Activated CD4-positive, alpha-beta T cell treated with anti-CD3 and anti-CD28 coated beads for 48 hours (primary cell): ENCODE results near the gene PCSK2.

Source experiments
- DNase-seq: peaks from one replicate; pipeline ENCODE4 v3.0.0-alpha.2; 2020

Gene PCSK2

DNA sequence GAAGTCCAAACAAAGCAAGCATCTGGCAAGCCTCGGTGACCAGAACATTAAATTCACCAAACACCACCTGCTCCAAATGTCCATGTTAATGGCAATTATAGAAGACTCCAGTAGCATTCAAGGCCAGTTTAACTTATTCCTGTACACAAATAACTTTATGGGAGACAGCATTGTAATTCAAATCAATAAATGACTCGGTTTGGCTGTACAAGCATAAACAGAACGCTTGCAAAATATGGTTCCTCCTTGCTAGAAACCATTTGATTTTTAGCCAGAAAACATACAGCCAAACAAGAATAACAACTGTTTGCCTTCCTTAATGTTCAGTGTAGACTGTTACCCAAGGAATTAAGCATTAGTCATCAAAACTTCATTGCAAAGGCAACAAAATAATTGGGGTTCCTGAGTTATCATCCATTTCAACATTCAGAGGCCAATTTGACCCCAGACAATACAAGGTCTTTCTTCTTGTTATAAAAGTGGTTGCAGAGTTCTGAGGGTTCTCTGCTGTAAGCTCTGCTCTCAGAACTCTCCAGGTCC is 179.3 kb downstream of the PCSK2 start:
- DNase-seq: no peak

DNA sequence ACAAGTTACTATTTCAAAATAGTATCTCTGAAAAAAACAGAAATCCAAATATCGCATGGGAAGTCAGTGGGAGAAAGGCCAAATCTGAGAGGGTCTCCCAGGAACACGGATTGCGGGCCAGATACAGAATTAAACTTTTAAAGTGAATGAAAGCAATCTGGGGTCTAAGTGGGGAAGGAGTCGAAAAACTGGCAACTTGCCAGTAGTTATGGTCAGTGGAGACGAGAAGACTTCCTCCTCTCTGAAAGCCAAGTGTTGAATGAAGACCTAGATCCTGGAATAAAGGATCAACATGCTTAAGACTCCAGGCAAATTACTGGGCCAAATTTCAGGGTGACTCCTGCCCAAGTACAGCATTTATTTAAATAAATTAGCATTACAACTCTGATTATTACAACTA is 180.7 kb downstream of the PCSK2 start:
- DNase-seq: no peak

DNA sequence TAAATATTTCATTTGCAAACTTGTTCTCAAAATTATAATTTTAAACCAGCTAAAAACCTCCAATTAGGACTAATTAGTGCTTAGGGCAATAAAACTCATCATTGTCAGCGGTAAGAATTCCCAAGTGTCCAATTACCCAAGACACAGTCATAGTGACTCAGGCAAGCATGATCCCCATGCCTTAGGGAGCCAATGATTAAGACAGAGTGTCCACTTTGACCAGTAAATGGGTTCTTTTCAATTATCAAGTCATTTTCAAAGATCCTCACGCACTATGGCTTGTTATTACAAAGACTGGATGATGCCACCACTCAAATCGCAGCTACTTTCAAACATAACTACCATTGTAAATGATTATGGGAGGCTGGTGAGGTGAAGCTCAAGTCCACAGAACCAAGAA is 190.4 kb downstream of the PCSK2 start:
- no peak for DNase-seq

DNA sequence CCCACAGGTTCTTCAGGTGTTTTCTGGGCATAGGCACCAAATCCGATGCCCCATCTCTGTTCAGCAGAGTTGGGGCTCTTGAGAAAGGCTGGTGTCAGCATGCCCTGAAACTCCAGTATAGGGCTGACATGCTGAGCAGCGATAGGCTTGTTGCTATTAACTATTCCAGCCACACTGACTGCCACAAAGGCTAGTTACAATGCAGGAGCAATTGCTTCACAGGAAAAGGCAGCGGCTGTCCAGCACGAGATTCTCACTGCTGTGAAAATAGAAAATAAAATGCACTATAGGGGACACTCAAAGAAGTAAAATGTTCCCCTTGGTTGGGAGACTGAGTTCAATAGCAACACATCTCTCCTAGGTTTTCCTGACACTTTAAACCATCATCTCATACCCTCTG is 191.9 kb downstream of the PCSK2 start:
- DNase-seq: no peak

DNA sequence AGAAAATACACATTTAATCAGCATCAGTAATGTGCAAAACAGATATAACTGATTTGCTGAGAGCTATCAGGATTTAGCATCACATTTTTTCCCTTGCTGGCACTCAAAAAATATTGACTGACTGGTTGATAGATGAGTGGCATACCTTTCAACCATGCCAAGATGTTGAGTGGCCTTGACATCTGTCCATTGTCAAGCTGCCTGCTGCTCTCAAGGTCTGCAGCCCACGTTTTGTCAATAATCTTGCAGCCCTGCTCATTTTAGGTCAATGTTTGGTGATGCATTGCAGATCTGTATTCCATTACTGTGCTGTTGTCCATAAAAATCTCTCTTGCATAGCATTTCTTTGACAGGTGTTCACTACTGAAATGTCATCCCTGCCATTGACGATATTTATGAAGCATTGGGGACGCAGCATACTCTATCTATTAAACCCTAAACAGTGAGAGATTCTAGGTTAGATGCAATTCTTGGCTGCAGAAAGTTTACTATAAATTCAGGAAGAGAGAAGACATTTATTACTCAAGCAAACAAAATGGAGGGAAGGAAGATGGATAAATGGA is 192.7 kb downstream of the PCSK2 start:
- DNase-seq: no peak

DNA sequence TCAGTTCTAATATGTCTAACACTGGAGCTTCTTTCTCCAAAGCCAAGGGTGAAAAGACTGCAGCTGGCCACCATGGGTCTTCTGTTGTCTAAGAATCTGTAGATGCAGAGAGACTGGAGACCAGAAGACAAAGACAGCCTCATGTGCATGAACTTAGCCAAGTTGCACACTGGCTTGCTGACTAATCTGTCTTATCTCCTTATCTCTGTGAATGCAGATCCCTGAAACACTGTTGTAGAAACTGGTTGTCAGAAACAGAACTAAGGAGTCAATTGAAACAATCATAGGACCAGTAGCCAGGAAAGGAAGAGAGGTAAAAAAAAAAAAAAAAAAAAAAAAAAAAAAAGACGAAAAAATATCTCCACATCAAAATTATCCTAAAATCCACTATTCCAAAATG is 194.7 kb downstream of the PCSK2 start:
- no peak for DNase-seq

DNA sequence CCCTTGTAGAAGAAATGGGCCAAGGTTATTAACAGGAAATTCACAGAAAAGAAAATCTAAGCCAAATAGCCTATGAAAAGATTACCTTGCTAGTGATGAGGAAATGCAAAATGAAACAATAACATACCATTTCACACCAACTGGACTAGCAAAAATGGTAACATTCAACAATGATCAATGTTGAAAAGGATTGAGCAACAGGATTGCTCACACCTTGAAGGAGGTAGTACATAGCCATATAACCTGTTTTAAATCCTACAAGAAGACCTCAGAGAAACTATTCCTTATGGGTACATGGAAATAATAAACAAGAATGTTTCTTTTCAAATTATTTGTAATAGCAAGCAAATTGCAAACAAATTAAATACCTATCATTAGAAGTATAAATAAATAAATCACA is 196.9 kb downstream of the PCSK2 start:
- DNase-seq: no peak

DNA sequence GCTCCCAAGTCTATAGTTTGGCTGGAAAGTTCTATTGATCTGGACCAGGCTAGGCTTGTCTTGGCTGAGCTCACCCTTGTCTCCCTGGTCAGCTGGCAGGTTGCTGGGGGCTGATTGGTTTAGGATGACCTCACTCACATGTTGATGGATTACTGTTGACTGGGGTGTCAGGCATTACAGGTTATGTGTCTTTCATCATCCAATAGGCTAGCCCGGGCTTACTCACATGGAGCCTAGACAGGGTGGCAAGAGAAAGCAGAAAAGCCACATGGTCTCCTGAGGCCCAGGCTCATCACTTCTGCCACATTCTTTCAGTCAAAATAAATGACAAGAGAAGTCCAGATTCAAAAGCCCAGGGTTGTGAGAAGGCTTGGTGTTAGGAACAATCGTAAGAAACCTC is 200.8 kb downstream of the PCSK2 start:
- DNase-seq: no peak

DNA sequence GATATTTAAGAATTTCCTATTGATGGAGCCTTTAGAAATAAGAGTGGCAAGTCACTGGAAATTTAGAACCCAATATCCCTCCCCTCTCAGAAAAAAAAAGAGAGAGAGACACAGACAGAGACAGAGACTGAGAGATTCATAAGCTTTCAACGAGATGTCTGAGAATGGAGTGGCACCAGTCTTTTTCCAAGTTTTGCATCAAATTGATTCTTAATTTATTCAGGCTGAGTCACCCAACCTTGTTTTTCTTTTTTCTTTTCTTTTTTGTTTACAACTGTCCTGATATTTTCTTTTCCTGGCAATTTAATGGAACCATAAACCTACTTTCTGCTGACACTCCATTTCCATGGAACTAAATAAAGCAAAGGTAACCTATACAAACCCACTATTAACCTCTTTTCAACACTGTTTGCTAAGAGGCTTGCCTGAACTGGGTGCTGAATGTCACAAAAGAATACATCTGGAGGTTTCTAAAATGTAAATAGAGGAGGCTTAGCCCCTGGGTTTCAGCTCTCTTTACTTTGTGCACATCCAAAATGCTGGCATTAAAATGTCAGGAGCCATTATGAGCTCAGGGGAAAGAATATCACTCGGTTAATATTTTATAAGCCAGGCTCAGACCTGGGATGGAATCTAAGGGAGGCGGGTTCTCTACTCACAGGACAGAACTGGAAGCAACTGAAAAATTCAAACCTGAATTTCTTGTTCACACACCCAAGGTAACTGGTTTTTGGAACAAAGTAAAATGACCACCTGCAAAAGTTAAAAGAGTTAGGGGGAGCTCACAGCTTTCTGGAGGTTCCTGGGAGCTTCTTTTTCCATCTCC is 203.5 kb downstream of the PCSK2 start:
- DNase-seq: no peak

DNA sequence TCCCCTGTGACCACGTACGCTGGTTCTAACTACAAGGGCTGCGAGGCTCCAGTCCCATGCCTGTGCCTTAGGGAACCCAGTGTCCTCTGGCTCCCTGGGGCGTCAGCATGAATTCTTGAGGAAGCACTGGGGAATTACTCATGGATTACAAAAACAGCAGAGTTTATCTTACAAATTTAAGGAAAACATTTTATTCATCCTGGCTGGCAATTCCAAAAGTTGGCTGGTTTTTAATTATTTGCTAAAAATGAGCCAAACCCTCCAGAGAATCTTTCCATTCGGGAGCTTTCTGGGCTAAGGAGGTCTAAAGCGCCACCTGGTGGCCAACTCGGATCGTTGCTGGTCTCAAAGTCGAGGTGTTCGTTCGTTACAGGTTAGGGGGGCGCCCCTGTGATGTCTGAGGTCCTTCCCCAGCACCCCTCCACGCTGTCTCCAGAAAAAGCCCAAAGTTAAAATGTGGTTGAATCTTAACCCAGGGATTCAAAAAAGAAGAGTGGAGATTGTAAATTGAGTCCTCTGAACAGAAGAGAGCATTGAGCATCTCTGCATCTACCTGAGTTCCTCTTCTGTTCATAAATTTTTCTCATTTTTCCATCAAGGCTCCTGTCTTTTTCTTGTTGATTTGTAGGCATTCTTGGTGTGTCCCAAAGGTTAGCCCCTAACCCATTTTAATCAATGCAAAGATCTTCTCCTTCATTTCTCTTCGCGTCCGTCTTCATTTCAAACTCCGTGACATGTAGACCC is 205.0 kb downstream of the PCSK2 start:
- peak; percentile 64 for DNase-seq

DNA sequence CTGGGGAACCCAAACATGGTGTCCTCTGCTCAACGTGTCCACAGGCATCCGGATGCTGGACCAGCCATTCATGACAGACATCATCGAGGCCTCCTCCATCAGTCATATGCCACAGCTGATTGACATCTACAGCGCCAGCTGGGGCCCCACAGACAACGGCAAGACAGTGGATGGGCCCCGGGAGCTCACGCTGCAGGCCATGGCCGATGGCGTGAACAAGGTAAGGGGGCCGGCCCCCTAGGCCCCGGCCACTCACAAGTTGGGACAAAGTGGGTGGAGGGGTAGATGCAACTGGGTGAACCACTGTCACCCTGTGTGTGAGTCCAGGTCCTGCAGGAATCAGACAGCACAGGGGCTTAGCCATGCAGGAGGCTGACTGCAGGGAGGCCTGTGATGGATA is 209.8 kb downstream of the PCSK2 start:
- DNase-seq: no peak

DNA sequence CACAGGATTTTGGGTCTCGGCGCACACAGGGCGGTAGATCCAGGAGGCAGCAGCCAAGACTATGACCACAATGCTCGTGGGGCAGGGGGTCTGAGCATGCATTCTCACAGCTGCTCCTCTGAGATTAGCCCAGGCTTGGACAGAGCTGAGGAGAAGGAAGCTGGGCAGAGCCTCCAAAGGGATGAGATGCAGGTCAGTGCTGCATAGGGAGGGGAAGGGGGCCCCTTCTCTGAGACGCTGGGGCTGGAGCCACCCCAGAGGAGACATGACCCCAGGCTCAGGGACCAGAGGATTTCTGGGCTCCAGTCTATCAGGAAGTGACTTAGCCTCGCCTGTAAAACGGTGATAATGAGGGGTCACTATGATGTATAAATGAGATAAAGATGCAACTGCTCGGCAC is 210.4 kb downstream of the PCSK2 start:
- no peak for DNase-seq

DNA sequence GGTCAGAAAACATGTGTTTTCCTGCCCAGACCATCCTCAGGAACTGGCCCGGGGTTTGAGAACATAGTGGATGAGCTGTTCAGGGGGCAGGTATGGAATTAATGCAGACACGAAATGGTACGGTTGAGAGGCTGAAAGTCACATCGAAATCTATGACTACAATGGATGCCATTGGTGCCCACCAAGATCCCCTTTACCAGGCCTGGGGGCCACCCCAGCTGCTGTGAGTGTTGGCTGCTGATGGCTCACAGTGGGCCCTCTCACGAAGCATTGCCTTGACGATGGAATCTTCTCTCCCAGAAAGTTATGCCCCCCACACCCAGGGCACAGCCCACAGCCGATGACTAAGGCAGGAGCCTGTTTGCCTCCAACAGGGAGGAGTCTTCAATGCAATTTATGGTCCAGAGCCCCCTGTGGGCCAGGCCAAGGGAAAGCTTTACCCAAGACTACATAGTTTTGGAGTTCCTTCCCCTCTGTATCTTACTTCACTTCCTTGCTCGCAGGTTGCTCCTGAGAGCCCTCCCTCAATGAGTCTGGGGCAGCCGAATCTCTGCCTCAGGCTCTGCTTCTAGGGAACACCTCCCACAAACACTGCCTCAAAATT is 211.7 kb downstream of the PCSK2 start:
- DNase-seq: no peak

DNA sequence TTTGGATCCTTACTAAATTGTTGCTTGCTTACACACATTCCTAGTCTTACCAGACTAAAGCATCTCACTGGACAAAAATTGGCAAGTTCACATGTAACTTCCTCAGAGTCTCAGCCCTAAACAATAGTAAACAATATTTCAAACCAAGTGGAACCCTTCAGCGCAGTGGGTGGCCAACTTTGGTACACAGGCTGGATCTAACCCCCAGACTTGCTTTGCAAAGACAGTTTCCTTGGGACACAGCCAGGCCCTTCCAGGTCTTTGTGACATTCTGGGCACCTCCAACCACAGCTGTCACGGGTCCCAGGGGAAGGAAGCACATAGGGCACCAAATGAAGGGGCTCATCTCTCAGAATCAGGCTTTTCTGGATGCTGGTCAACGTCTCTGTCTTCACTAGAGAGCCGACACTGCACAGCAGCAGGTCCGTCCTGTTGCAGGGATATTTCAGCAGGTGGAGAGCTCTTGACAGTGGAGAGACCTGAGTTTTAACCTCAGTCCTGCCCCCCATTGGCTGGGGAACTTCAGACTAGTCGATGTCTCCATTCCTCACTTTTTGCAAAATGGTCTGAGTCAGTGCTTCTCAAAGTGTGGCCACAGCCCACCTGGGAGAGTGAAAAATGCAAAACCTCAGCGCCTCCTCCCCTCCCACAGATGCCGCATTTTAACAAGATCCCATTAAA is 212.9 kb downstream of the PCSK2 start:
- no peak for DNase-seq

DNA sequence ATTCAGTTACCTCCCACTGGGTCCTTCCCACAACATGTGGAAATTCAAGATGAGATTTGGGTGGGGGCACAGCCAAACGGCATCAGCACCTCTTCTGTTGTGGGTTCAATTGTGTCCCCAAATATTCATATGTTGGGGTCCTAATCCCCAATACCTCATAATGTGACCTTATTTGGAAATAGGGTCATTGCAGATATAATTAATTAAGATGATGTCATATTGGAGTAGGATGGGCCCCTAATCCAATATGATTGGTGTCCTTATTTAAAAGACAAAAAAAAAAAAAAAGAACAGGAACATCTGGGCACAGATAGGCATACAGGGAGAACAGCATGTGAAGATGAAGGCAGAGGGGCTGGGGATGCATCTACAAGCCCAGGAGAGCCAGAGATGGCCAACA is 214.9 kb downstream of the PCSK2 start:
- DNase-seq: no peak

DNA sequence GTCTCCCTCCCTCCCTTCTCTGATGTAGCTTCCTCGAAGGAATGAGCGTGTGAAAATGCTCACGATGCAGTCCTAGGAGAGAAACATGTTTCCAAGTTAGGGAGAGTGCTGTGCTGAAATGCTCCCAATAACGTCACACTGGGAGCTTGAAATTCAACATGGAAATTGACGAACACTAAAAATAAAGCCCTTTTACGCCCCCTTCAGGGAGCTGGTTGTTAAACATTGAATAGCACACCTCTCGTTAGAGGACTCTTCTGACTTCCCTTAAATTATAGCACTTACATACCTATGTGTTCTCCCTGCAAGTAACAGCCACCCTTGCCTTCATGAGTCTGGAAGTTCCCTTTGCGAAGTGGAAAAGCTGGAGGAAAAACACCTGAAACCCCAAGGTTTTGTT is 215.7 kb downstream of the PCSK2 start:
- no peak for DNase-seq

DNA sequence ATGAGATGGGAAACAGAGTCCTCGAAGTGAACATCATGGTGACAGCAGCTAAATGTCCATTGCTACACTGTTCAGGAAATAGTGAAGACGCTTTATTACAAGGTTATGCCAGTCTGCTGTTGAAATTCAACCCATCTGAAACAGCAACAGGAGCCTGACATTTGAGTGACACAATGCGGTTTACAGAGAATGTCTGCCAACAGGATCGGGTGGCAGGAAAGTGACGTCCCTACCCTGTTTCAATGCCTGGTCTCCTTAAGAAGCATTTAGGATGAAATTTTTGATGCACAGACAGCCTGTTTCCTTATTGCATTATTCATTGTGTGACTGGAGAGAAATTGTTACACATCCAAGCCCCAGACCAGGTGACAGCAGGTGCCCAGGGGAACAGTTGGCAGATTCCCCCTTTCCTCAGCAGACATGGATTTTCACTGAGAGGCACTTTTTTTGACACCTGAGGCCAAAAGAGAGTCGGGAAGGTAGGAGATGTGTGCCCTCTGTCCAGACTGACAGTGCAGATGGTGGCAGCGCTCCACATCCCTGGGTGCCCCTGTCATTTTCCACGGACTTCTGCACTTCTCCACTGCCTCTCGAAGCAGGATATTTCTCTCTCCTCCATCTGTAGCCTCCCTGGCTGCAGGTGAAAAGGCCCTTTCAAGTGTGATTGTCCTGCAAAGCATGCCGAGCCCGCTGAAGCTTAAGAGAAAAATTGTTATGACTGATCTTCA is 216.5 kb downstream of the PCSK2 start:
- no peak for DNase-seq

DNA sequence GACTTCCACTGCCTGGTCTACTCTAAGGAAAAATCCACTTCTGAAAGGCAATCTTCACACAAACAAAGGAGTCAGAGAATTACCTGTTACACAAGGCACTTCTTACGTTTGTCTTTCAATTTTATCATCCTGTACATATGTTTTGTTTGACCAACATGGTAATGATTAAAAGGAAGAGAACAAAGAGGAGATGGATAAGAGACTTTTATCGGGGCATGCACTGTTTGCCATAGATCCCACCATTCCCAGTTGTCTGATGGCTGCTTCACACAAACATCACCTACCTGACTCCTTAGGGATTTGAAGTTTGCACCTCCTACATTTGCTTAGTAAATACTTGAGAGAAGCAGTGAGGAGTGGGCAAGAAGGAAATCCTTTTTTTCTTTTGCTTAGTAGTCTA is 217.3 kb downstream of the PCSK2 start:
- no peak for DNase-seq

DNA sequence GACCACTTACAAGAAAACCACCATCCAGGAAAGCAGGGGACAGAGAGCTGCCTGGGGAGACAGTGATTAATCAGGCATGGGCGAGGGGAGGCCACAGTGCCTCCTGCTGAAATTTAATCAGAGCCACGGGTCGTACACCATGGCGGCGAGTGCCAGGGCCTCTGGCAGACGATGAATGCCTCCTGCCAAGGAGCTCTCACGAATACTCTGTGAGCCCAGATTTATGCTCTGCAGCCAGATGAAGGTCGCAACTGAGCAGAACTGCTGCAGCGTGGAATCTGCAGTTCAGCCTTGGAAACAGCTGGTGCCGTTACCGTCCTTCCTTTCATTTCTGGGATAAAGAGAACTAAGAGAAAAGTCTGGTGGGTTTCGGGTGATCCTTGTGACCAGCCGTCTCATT is 218.7 kb downstream of the PCSK2 start:
- no peak for DNase-seq

DNA sequence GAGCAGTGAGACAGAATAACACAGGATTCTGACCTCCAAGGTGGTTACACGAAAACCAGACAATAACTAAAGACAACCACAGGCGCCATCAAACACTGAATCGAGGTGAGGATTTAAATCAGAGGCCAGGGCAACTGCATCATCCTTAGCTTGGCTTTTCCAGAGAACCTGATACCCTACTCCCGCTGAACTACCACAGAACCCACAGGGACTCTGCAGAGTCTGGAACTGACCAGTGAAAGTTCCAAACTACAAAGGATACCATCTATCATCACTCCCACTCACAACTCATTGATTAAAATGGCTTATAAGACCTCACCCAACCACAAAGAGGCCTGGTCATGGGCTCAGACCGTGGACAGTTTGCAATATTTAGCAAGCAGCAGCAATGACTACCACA is 219.3 kb downstream of the PCSK2 start:
- DNase-seq: no peak

DNA sequence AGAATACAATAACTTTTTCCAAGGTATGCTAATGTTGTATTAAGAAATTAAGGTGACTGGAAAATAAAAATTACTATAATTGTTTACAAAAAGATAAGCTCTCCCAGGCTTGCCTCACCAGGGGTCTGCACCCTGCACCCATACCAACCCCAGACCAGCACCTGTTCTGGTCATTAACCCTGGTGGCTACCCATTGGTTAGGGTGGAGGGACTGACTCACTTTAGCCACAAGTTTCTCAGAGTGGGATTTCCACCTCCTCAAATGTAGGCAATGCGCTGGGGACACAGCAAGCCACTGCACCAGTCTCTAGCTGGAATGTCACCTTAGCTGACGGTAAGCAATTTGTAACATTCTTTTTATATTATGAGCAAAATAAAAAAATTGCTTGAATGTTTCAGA is 221.2 kb downstream of the PCSK2 start:
- DNase-seq: no peak

DNA sequence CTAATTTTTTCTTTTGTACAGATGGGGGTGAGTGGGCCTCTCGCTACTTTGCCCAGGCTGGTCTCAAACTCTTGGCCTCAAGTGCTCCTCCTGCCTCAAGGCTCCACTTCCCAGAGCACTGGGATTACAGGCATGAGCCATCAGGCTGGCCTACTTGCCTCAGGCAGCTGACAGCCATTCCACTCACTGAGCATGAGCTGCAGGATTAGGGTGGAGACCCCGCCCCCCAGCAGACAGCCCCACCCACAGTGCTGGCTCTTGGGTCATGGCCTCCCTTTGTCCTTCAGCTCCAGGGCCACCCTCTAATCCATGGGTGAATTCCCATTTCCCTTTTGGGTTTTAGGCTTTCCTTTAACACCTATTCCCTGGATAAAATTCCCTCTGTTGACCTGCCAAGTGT is 222.2 kb downstream of the PCSK2 start:
- DNase-seq: no peak
